ENCODE measurements around the gene MYEOV.

DNA sequence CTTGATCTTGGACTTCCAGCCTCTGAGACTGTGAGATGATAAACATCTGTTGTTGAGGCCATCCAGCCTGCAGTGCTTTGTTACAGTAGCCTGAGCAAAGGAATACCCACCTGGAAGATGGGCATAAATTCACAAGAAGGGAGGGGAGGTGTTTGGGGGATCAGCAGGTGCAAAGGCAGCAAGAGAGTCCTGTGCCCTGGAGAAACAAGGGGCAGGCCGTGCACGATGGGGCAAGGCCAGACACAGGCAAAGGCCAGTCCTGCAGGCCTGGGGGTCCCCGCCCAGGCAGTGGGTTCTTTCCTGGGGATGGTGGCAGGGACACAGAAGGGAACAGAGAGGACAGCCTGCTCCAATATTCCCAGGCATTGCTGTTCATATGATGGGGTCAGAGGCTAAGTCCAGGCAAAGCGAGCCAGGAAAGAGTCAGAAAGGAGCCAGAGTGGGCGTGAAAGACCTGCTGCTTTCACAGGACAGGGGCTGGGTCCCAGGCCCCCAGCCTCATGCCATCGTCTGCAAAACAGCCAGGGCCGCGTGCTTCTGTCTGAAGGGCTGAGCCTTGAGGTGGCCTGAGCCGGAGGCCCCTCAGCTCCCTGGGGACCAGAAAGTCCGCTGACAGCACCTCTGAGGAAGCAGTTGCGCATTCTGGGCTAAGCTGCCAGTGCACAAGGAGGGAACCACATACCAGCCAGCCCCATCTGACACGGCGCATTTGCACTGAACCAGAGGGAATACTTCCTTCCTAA lies 48.8 kb downstream of the MYEOV start:
- TF ChIP-seq, protein P1, sequence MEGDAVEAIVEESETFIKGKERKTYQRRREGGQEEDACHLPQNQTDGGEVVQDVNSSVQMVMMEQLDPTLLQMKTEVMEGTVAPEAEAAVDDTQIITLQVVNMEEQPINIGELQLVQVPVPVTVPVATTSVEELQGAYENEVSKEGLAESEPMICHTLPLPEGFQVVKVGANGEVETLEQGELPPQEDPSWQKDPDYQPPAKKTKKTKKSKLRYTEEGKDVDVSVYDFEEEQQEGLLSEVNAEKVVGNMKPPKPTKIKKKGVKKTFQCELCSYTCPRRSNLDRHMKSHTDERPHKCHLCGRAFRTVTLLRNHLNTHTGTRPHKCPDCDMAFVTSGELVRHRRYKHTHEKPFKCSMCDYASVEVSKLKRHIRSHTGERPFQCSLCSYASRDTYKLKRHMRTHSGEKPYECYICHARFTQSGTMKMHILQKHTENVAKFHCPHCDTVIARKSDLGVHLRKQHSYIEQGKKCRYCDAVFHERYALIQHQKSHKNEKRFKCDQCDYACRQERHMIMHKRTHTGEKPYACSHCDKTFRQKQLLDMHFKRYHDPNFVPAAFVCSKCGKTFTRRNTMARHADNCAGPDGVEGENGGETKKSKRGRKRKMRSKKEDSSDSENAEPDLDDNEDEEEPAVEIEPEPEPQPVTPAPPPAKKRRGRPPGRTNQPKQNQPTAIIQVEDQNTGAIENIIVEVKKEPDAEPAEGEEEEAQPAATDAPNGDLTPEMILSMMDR (tag by site-specific recombination; IDR thresholded peaks at IDR 0.05), result no peak
- TF ChIP-seq, protein P2, sequence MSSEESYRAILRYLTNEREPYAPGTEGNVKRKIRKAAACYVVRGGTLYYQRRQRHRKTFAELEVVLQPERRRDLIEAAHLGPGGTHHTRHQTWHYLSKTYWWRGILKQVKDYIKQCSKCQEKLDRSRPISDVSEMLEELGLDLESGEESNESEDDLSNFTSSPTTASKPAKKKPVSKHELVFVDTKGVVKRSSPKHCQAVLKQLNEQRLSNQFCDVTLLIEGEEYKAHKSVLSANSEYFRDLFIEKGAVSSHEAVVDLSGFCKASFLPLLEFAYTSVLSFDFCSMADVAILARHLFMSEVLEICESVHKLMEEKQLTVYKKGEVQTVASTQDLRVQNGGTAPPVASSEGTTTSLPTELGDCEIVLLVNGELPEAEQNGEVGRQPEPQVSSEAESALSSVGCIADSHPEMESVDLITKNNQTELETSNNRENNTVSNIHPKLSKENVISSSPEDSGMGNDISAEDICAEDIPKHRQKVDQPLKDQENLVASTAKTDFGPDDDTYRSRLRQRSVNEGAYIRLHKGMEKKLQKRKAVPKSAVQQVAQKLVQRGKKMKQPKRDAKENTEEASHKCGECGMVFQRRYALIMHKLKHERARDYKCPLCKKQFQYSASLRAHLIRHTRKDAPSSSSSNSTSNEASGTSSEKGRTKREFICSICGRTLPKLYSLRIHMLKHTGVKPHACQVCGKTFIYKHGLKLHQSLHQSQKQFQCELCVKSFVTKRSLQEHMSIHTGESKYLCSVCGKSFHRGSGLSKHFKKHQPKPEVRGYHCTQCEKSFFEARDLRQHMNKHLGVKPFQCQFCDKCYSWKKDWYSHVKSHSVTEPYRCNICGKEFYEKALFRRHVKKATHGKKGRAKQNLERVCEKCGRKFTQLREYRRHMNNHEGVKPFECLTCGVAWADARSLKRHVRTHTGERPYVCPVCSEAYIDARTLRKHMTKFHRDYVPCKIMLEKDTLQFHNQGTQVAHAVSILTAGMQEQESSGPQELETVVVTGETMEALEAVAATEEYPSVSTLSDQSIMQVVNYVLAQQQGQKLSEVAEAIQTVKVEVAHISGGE (tag by site-specific recombination; conservative IDR thresholded peaks at IDR 0.05; ENCODE audit: low read depth), result no peak
- TF ChIP-seq ZBTB1 (tag by site-specific recombination; IDR thresholded peaks at IDR 0.05) (no peak), YY1 (tag by site-specific recombination; IDR thresholded peaks at IDR 0.05) (no peak), ZNF138 (tag by site-specific recombination; IDR thresholded peaks at IDR 0.05; ENCODE audit: borderline replicate concordance) (no peak)
- TF ChIP-seq, protein P3, sequence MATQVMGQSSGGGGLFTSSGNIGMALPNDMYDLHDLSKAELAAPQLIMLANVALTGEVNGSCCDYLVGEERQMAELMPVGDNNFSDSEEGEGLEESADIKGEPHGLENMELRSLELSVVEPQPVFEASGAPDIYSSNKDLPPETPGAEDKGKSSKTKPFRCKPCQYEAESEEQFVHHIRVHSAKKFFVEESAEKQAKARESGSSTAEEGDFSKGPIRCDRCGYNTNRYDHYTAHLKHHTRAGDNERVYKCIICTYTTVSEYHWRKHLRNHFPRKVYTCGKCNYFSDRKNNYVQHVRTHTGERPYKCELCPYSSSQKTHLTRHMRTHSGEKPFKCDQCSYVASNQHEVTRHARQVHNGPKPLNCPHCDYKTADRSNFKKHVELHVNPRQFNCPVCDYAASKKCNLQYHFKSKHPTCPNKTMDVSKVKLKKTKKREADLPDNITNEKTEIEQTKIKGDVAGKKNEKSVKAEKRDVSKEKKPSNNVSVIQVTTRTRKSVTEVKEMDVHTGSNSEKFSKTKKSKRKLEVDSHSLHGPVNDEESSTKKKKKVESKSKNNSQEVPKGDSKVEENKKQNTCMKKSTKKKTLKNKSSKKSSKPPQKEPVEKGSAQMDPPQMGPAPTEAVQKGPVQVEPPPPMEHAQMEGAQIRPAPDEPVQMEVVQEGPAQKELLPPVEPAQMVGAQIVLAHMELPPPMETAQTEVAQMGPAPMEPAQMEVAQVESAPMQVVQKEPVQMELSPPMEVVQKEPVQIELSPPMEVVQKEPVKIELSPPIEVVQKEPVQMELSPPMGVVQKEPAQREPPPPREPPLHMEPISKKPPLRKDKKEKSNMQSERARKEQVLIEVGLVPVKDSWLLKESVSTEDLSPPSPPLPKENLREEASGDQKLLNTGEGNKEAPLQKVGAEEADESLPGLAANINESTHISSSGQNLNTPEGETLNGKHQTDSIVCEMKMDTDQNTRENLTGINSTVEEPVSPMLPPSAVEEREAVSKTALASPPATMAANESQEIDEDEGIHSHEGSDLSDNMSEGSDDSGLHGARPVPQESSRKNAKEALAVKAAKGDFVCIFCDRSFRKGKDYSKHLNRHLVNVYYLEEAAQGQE (tag by site-specific recombination; IDR thresholded peaks at IDR 0.05), result no peak

All from HEK293 (cell line).